HepG2 (cell line): Measurements from ENCODE around the gene UNC119B. TPM values are rescaled to one million over a fixed set of nuclear protein-coding genes. Genes with fewer than 3 reads are reported as not detected.

ENCODE experiments used
- ATAC-seq: fragments of 200-7000 bp; cut with Tn5 transposase; 3 replicates; pipeline ENCODE4 v1.9.1; 2020; ENCODE audit warnings: mild to moderate bottlenecking, moderate library complexity
- BruUV-seq: library from RNA; stranded (reverse); fragments of 400-500 nt; replicated peaks from 2 replicates; lab custom pipeline; 2021; lab: Mats Ljungman, UMichigan
- CTCF ChIA-PET: fragments of 300-600 bp; formaldehyde crosslinking; extraction: SDS; loops from one replicate; lab custom pipeline; 2021; ENCODE audit warnings: low total read pairs, inconsistent platforms, low intra/inter-chr PET ratio; lab: Yijun Ruan, JAX
- POLR2A ChIA-PET: fragments of 350-600 bp; sonication (Branson Sonifier 250); formaldehyde crosslinking; loops from one replicate; lab custom pipeline; 2020; ENCODE audit warnings: antibody characterized with exemption, inconsistent platforms; lab: Yijun Ruan, JAX
- DNase-seq: peaks from one replicate; pipeline ENCODE4 v3.0.0-alpha.2; 2015; ENCODE audit warnings: low spot score
- FAIRE-seq: peaks from 3 replicates; lab custom pipeline; 2011; peaks lifted over from hg19 to GRCh38; lab: Jason Lieb, UNC
- H2AFZ ChIP-seq: one replicate; pipeline ENCODE4 v1.6.1; 2011; ENCODE audit warnings: low read length, inconsistent platforms
- H3K27ac ChIP-seq: fragments of 300-600 bp; 3 replicates; pipeline ENCODE4 v1.8.0; 2011; ENCODE audit warnings: mixed run types, mild to moderate bottlenecking, mixed read lengths, low read length, inconsistent platforms; ENCODE audit not compliant: insufficient read depth; ENCODE audit errors: extremely low read length
- H3K27me3 ChIP-seq, 2 experiments: fragments of 200-600 bp in 1 of 2; 2 replicates in 1 of 2; 3 replicates in 1 of 2; pipeline versions ENCODE4 v1.6.0 to v1.8.0; 2011; ENCODE audit warnings: low read length in 2 of 2, mild to moderate bottlenecking in 2 of 2, moderate library complexity in 2 of 2, inconsistent platforms in 1 of 2; ENCODE audit not compliant: insufficient read depth in 2 of 2, control insufficient read depth in 1 of 2
- H3K36me3 ChIP-seq, 2 experiments: fragments of 200-600 bp in 1 of 2; replicated peaks in 1 of 2; 2 replicates in 1 of 2; 3 replicates in 1 of 2; pipeline versions ENCODE4 v1.5.1 to v1.8.0; 2011; ENCODE audit warnings: low read length in 2 of 2, inconsistent platforms in 1 of 2; ENCODE audit not compliant: insufficient read depth in 2 of 2, control insufficient read depth in 1 of 2
- H3K4me1 ChIP-seq: 2 replicates; pipeline ENCODE4 v1.5.1; 2012; ENCODE audit warnings: low read length, inconsistent platforms; ENCODE audit not compliant: insufficient read depth
- H3K4me2 ChIP-seq: 2 replicates; pipeline ENCODE4 v1.6.0; 2011; ENCODE audit warnings: low read depth, low read length, inconsistent platforms
- H3K4me3 ChIP-seq, 3 experiments: fragments of 200-600 bp in 1 of 3; sonication (generic), shearing (Covaris generic) in 1 of 3; replicated peaks in 1 of 3; 2 replicates each; pipeline ENCODE4 v1.5.1; 2011 to 2016; ENCODE audit warnings: low read length in 3 of 3, inconsistent platforms in 2 of 3, low read depth in 2 of 3, mild to moderate bottlenecking in 2 of 3, control low read depth in 1 of 3, mixed read lengths in 1 of 3; ENCODE audit not compliant: insufficient read depth in 1 of 3
- H3K79me2 ChIP-seq: one replicate; pipeline ENCODE4 v1.6.1; 2011; ENCODE audit warnings: low read length, inconsistent platforms; ENCODE audit not compliant: insufficient read depth
- H3K9ac ChIP-seq: 2 replicates; pipeline ENCODE4 v1.6.0; 2011; ENCODE audit warnings: mild to moderate bottlenecking, low read depth, low read length, inconsistent platforms; ENCODE audit not compliant: insufficient read depth
- H3K9me3 ChIP-seq: 2 replicates; pipeline ENCODE4 v1.5.1; 2012; ENCODE audit warnings: mild to moderate bottlenecking, low read length
- H4K20me1 ChIP-seq: 2 replicates; pipeline ENCODE4 v1.6.0; 2011; ENCODE audit warnings: inconsistent platforms, mild to moderate bottlenecking, low read length, moderate library complexity; ENCODE audit not compliant: insufficient read depth
- CCDC6 ChIP-seq: sonication (generic); formaldehyde crosslinking; IDR thresholded peaks from 2 replicates; pipeline ENCODE4 v1.8.1; 2022; ENCODE audit warnings: mild to moderate bottlenecking, missing genetic modification reagents, moderate library complexity
- MAFF ChIP-seq: IDR thresholded peaks from 2 replicates; pipeline ENCODE4 v1.6.1; 2011; ENCODE audit warnings: low read depth, low read length, improper control_type of control experiment
- MAFK ChIP-seq, 2 experiments: IDR thresholded peaks in 1 of 2; conservative IDR thresholded peaks in 1 of 2; 2 replicates each; pipeline ENCODE4 v1.6.1; 2011; ENCODE audit warnings: improper control_type of control experiment in 2 of 2, low read length in 2 of 2
- MBNL3 ChIP-seq: fragments of 250-450 bp; sonication (Bioruptor Pico); conservative IDR thresholded peaks from 2 replicates; pipeline ENCODE4 v1.8.0; 2022; ENCODE audit warnings: mild to moderate bottlenecking, inconsistent platforms
- RBAK ChIP-seq: sonication (generic); formaldehyde crosslinking; IDR thresholded peaks from 2 replicates; pipeline ENCODE4 v1.5.1; 2020; ENCODE audit warnings: mild to moderate bottlenecking, missing genetic modification reagents
- REPIN1 ChIP-seq: sonication (generic); formaldehyde crosslinking; IDR thresholded peaks from 2 replicates; pipeline ENCODE4 v1.8.0; 2022; ENCODE audit warnings: missing genetic modification reagents, low read depth, mild to moderate bottlenecking, borderline replicate concordance
- ZBTB10 ChIP-seq: sonication (generic); formaldehyde crosslinking; IDR thresholded peaks from 2 replicates; pipeline ENCODE4 v1.4.0; 2020; ENCODE audit warnings: missing genetic modification reagents, borderline replicate concordance
- ZFP36 ChIP-seq: fragments of 150-350 bp; IDR thresholded peaks from 2 replicates; pipeline ENCODE4 v1.6.1; 2018; ENCODE audit warnings: borderline replicate concordance, low read length, low read depth; ENCODE audit not compliant: partially characterized antibody
- ZNF318 ChIP-seq: sonication (generic); formaldehyde crosslinking; IDR thresholded peaks from 2 replicates; pipeline ENCODE4 v1.4.0; 2020; ENCODE audit warnings: mild to moderate bottlenecking, missing genetic modification reagents
- WGBS: methylation state at CpG from one replicate; pipeline ENCODE4 v1.1.6; 2017; ENCODE audit warnings: low lambda C conversion rate; 5-methylcytosine and 5-hydroxymethylcytosine counted together
- in situ Hi-C: cut with HindIII; loops from 2 replicates; pipeline ENCODE4 v1.10.0; 2017; ENCODE audit warnings: low pct_unique_long_range_greater_than_20kb; ENCODE audit not compliant: extremely low pct_ligation_motif_present
- intact Hi-C: fragments of 100-400 bp; cut with micrococcal nuclease; formaldehyde crosslinking; loops from one replicate; pipeline ENCODE4 v1.10.0; 2022; ENCODE audit not compliant: unreplicated experiment
- polyA plus RNA-seq, 8 experiments: library from polyadenylated mRNA; depleted of rRNA in 3 of 8; stranded (reverse) in 7 of 8; unstranded in 1 of 8; fragments of >200 nt; fragmentation: Illumina TruSeq in 4 of 8; extraction: Trizol in 4 of 8; gene quantifications; 2 replicates each; pipeline versions ENCODE4 v1.2.1 to v1.2.3, GENCODE V29; 2011 to 2016; ENCODE audit warnings: low read depth in 4 of 8, missing spikeins in 1 of 8, mixed read lengths in 1 of 8; ENCODE audit not compliant: insufficient read depth in 1 of 8
- total RNA-seq, 5 experiments: library from RNA; depleted of rRNA; stranded (reverse); fragments of >200 nt; fragmentation: Illumina TruSeq; extraction: Trizol; gene quantifications; 2 replicates each; pipeline ENCODE4 v1.2.3, GENCODE V29; 2016; ENCODE audit warnings: low read depth in 1 of 5
- TF ChIP-seq, protein P1 (sequence below): sonication (generic); formaldehyde crosslinking; conservative IDR thresholded peaks from 2 replicates; pipeline ENCODE4 v1.8.1; 2023; ENCODE audit warnings: missing genetic modification reagents

UNC119B gene
- total and polyA plus RNA-seq, 2 of the 13 experiments (the other 11 are each of a cell fraction or from before 2014, with no cell fraction given): 19.6 to 19.7 TPM

- H3K27ac ChIP-seq: no peak overlapping the region
- CTCF ChIA-PET: no interaction called here
- H3K9ac ChIP-seq: no peak overlapping the region
- no peak for TF ChIP-seq RBAK (CRISPR knock-in tag)
- no peak for TF ChIP-seq ZBTB10 (CRISPR knock-in tag)
- peak; percentile 19 to 67; a peak in 3 of 4 replicates for TF ChIP-seq MAFK (conservative IDR thresholded peaks at IDR 0.05 in 1 of 2, IDR thresholded peaks at IDR 0.05 in 1 of 2; ENCODE audit: low read length in 2 of 2)
- no peak for TF ChIP-seq CCDC6 (CRISPR knock-in tag)
- no peak for TF ChIP-seq MBNL3 (CRISPR knock-in tag)
- TF ChIP-seq, protein P1, sequence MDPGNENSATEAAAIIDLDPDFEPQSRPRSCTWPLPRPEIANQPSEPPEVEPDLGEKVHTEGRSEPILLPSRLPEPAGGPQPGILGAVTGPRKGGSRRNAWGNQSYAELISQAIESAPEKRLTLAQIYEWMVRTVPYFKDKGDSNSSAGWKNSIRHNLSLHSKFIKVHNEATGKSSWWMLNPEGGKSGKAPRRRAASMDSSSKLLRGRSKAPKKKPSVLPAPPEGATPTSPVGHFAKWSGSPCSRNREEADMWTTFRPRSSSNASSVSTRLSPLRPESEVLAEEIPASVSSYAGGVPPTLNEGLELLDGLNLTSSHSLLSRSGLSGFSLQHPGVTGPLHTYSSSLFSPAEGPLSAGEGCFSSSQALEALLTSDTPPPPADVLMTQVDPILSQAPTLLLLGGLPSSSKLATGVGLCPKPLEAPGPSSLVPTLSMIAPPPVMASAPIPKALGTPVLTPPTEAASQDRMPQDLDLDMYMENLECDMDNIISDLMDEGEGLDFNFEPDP (CRISPR knock-in tag): no peak
- no peak for TF ChIP-seq REPIN1 (CRISPR knock-in tag)
- TF ChIP-seq ZFP36: no peak
- TF ChIP-seq MAFF: peak; percentile 51; the same call in 1 of the 2 replicates
- TF ChIP-seq ZNF318: no peak
Observed at GRCh38 chr12:120751389-120751788, 41.1 kb downstream of the UNC119B start.

More at GRCh38 chr12:120751389-120751788, 41.1 kb downstream of the UNC119B start:
- BruUV-seq: no TSS peak
- peaks cover 14% of the 10 kb centered on the region for H3K4me1 ChIP-seq
- in situ Hi-C loops: no loop called here
- ATAC-seq: no peak; the same call in 2 of the 3 replicates
- peaks cover 7% of the 10 kb centered on the region; the same call in 1 of the 2 replicates for H3K9me3 ChIP-seq
- no peaks in the 10 kb centered on the region for H3K79me2 ChIP-seq
- no peak for FAIRE-seq
- no peak for DNase-seq
- H3K4me3 ChIP-seq: no peak overlapping the region
- no peaks in the 10 kb centered on the region for H3K27me3 ChIP-seq
- H2AFZ ChIP-seq: no peak overlapping the region
- intact Hi-C loops: no loop called here
- no peaks in the 10 kb centered on the region for H3K36me3 ChIP-seq
- no peak overlapping the region for H3K4me2 ChIP-seq
- H4K20me1 ChIP-seq: no peaks in the 10 kb centered on the region
- WGBS: 57% methylated on average over 9 of the region's 9 CpGs
- POLR2A ChIA-PET: no interaction called here
